ENCODE measurements around the gene FREM1. TPM values are rescaled to one million over a fixed set of nuclear protein-coding genes. Genes with fewer than 3 reads are reported as not detected.

The FREM1 gene
- polyA plus RNA-seq, 1 experiment, result 0.01 TPM

DNA sequence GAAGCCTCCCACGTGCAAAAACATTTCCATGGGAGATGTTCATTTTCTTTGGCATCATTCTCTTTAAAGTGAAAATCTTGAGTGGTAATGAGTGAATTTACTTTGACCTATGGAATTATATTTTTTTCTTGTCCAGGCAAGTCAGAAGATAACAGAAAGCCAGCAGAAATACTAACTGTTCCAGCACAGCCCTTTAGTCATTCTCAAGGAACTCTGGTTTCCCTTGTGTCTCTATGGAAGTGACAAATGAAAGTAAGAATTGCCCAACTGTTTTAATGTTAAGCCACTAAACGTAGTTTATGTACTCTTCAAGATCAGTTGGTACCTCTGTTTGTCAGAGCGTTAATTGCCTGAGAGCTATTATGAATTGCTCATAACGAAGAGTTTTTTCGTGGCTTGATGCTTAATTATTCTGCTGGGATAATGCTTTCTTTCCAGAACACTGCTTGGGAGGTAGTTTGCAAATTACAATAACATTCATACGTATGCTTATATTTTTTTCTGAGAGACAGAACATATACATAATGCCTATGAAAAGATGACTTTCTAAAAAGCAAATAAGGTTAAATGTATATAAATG, 103.2 kb downstream of the FREM1 start:
- Histone ChIP-seq H3K27me3 (ENCODE audit: control insufficient read depth, insufficient read depth, low read length) (no peaks in the 10 kb centered on the region), H3K36me3 (ENCODE audit: control insufficient read depth, insufficient read depth, low read length) (no peaks in the 10 kb centered on the region), H3K4me3 (ENCODE audit: low read depth, low read length) (no peak overlapping the region)
- ChIA-PET POLR2A (no interaction called here), CTCF (no interaction called here)
- TF ChIP-seq, protein P1, sequence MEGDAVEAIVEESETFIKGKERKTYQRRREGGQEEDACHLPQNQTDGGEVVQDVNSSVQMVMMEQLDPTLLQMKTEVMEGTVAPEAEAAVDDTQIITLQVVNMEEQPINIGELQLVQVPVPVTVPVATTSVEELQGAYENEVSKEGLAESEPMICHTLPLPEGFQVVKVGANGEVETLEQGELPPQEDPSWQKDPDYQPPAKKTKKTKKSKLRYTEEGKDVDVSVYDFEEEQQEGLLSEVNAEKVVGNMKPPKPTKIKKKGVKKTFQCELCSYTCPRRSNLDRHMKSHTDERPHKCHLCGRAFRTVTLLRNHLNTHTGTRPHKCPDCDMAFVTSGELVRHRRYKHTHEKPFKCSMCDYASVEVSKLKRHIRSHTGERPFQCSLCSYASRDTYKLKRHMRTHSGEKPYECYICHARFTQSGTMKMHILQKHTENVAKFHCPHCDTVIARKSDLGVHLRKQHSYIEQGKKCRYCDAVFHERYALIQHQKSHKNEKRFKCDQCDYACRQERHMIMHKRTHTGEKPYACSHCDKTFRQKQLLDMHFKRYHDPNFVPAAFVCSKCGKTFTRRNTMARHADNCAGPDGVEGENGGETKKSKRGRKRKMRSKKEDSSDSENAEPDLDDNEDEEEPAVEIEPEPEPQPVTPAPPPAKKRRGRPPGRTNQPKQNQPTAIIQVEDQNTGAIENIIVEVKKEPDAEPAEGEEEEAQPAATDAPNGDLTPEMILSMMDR (IDR thresholded peaks at IDR 0.05; ENCODE audit: insufficient read depth, low read depth, low read length), result no peak
- no peak for DNase-seq (ENCODE audit: low read depth)

DNA sequence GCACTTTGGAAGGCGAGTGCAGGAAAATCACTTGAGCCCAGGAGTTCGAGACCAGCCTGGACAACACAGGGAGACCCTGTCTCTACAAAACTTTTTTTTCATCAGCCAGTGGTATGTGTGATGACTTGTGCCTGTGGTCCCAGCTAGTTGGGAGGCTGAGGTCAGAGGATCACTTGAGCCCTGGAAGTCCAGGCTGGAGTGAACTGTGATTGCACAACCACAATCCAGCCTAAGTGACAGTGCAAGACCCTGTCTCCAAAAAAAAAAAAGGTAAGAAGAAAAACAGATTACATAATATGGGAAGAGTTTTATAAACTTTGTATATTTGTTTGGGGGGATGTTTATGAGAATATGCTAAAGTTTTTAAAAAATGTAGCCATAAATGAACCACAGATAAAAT, 111.2 kb downstream of the FREM1 start:
- TF ChIP-seq, protein P1 (IDR thresholded peaks at IDR 0.05; ENCODE audit: insufficient read depth, low read depth, low read length), result no peak
- Histone ChIP-seq H3K36me3 (ENCODE audit: control insufficient read depth, insufficient read depth, low read length) (no peaks in the 10 kb centered on the region), H3K4me3 (ENCODE audit: low read depth, low read length) (no peak overlapping the region), H3K27me3 (ENCODE audit: control insufficient read depth, insufficient read depth, low read length) (no peaks in the 10 kb centered on the region)
- DNase-seq (ENCODE audit: low read depth), result no peak
- POLR2A ChIA-PET, result no interaction called here
- CTCF ChIA-PET, result no interaction called here

DNA sequence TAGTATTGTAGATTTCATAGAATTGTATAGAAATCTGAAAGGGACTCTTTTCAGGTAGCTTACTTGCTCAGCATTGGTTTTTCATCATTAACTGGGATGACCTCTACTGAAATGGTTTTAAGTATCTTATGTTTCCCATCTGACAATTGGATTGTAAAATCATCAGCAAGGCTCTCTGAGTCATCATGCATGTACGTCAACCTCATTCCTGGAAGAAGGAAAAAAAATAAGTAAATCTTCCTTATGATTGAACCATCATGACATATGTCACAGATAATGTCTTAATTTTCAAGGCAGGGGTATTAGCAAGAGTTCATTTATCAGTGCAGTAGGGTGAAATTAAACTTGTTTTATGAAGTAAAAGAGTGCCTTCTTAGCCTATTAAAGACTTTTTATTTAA, 112.8 kb downstream of the FREM1 start:
- DNase-seq (ENCODE audit: low read depth), result no peak
- Histone ChIP-seq H3K27me3 (ENCODE audit: control insufficient read depth, insufficient read depth, low read length) (no peaks in the 10 kb centered on the region), H3K36me3 (ENCODE audit: control insufficient read depth, insufficient read depth, low read length) (no peaks in the 10 kb centered on the region), H3K4me3 (ENCODE audit: low read depth, low read length) (no peak overlapping the region)
- CTCF ChIA-PET, result no interaction called here
- TF ChIP-seq, protein P1 (IDR thresholded peaks at IDR 0.05; ENCODE audit: insufficient read depth, low read depth, low read length), result no peak
- POLR2A ChIA-PET, result no interaction called here

DNA sequence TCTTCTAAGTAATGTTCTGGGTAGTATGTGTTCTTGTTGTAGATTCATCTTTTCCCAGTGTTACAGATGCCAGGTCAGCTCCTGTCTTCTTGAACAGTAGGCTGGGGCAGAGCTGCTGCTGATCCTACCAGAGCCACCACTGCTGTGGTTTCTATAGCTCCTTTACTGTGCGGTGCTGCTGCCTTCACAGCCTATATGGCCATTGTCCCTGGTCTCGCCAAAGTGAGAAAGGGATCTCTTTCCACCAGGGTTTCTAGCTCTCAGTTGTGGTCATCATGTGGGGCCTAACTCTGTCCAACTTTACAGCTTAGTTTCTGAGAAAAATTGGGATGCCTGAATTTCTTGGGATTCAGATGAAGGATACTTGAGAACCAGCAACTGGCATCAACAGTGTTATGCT, 116.8 kb downstream of the FREM1 start:
- ChIA-PET CTCF (no interaction called here), POLR2A (no interaction called here)
- TF ChIP-seq, protein P1 (IDR thresholded peaks at IDR 0.05; ENCODE audit: insufficient read depth, low read depth, low read length), result no peak

DNA sequence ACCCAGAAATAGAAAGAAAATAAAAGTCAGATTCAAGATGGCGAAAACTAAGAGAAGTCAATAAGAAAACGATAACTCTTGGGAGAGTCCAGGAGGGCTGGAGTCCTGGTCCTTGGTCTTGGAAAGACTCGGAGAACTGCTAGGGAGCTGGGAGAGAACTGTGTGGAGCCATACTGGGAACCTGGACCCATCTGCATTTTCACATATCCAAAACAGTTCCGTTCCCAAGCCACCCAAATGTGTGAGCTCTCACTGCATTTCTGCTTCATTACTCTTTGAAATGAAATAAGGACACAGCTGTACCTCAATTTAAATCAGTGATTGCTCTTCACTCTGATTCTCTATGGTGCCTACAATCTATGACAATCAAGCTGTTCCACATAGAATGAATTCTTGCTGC, 119.6 kb downstream of the FREM1 start:
- no peak for DNase-seq (ENCODE audit: low read depth)
- TF ChIP-seq, protein P1 (IDR thresholded peaks at IDR 0.05; ENCODE audit: insufficient read depth, low read depth, low read length), result no peak
- ChIA-PET CTCF (interaction anchor here (0.6 kb wide), 1 partner anchor 126 kb away, joined by 3 read pairs; no protein-coding TSS in a partner anchor), POLR2A (no interaction called here)
- Histone ChIP-seq H3K36me3 (ENCODE audit: control insufficient read depth, insufficient read depth, low read length) (no peaks in the 10 kb centered on the region), H3K4me3 (ENCODE audit: low read depth, low read length) (no peak overlapping the region), H3K27me3 (ENCODE audit: control insufficient read depth, insufficient read depth, low read length) (0 out of 2 replicates have a peak, but pooled peaks cover 1% of the 10 kb centered on the region)

More for the DNA sequence above, 116.8 kb downstream of the FREM1 start:
- no peak overlapping the region for H3K4me3 ChIP-seq (ENCODE audit: low read depth, low read length)
- H3K27me3 ChIP-seq (ENCODE audit: control insufficient read depth, insufficient read depth, low read length), result no peaks in the 10 kb centered on the region
- DNase-seq (ENCODE audit: low read depth), result no peak
- H3K36me3 ChIP-seq (ENCODE audit: control insufficient read depth, insufficient read depth, low read length), result no peaks in the 10 kb centered on the region

Measured in BJ (cell line).